Measurements from ENCODE around the gene VPS51.

Gene VPS51

DNA sequence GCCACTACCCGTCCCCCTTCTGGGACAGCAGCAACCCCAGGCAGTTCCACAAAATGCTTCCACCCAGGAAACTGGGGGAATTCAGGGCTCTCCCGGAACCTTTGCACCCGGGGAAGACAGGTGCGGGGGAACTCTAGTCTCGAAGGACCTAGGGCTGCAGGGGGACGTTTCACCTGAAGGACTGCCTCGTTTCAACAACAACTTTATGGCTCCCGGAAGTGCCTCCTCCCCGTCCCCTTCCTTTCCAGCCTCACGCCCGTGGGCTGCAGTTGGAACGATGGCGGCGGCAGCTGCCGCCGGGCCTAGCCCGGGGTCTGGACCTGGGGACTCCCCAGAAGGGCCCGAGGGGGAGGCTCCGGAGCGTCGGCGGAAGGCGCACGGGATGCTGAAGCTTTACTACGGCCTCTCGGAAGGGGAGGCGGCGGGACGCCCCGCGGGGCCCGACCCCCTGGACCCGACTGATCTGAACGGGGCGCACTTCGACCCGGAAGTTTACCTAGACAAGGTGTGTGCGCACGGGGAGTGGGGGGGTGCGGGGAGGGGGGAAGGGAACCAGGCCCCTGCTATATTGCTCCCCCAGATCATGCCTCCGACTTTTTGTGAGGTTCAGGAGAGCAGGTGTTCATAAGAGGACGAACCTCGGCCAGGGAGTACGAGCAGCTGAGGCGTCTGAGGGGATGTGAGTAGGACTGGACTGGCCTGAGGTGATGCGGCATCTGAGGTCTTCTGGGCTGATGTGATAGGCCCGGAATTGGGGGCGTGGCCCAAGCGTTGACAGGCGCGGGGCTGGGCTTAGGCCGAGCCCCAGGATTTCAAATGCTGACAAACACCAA lies at the start of gene VPS51:
VPS51 (plus strand) TSS at position 241 of the 833 bp plus-strand sequence; CDS start at position 278, 37 bp downstream.
- H3K27ac ChIP-seq: peak within 1 kb of the TSS; percentile 85
- ChIA-PET POLR2A (ENCODE audit: low non-redundant PET) (interaction anchor here (1.3 kb wide), 1 partner anchor 86 kb away, joined by 3 read pairs; the partner anchor contains the start of gene CAPN1), CTCF (interaction anchor here (0.7 to 3.1 kb wide), 2 partner anchors 14 to 17 kb away, joined by 3 to 13 read pairs; no protein-coding TSS in a partner anchor)
- peak; percentile 93 for DNase-seq (ENCODE audit: low spot score)
- TF ChIP-seq, protein P1, sequence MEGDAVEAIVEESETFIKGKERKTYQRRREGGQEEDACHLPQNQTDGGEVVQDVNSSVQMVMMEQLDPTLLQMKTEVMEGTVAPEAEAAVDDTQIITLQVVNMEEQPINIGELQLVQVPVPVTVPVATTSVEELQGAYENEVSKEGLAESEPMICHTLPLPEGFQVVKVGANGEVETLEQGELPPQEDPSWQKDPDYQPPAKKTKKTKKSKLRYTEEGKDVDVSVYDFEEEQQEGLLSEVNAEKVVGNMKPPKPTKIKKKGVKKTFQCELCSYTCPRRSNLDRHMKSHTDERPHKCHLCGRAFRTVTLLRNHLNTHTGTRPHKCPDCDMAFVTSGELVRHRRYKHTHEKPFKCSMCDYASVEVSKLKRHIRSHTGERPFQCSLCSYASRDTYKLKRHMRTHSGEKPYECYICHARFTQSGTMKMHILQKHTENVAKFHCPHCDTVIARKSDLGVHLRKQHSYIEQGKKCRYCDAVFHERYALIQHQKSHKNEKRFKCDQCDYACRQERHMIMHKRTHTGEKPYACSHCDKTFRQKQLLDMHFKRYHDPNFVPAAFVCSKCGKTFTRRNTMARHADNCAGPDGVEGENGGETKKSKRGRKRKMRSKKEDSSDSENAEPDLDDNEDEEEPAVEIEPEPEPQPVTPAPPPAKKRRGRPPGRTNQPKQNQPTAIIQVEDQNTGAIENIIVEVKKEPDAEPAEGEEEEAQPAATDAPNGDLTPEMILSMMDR (conservative IDR thresholded peaks at IDR 0.05; ENCODE audit: low read depth): no peak

DNA sequence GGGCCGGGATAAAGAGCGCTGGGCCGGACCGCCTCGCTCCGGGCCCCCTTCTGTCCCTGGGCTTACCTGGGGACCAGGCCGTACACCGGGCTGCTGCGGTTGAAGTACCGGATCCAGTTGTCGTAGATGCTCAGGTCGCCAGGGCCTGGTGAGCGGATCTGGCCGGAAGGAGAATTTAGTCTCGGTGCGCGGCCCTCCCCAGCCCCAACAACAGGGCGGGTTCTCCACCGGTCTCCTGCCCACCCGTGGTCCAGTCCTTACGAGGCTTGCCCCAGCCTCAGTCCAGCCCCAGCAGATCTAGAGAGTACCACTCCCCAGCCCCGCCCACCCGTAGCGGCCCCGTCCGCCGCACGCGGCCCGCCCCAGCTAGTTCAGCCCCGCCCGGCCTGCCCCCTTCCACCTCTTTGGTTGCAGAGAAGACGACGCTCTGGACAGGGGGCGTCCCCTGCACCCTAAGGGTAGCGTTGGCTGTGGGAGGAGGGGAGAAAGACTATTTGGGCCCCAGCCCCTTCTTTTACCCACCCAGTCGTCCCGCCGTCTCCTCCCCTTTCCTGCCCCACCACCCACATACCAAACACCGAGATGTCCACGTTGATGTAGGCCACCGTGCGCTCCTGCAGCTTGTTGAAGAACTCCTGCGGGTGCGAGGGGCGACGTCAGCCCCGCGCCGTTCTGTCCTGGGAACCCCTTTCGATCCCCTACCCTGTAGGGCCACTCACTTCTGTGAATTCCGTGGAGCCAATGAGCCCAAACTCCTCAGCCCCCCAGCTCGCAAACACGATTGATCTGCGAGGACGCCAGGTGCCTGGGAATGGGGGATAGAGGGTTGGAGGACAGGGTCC lies 48.2 kb upstream of the VPS51 start:
- DNase-seq (ENCODE audit: low spot score): no peak
- H3K27ac ChIP-seq: peak overlapping the region; percentile 97
- ChIA-PET CTCF (no interaction called here), POLR2A (ENCODE audit: low non-redundant PET) (no interaction called here)
- TF ChIP-seq, protein P1 (conservative IDR thresholded peaks at IDR 0.05; ENCODE audit: low read depth): no peak

DNA sequence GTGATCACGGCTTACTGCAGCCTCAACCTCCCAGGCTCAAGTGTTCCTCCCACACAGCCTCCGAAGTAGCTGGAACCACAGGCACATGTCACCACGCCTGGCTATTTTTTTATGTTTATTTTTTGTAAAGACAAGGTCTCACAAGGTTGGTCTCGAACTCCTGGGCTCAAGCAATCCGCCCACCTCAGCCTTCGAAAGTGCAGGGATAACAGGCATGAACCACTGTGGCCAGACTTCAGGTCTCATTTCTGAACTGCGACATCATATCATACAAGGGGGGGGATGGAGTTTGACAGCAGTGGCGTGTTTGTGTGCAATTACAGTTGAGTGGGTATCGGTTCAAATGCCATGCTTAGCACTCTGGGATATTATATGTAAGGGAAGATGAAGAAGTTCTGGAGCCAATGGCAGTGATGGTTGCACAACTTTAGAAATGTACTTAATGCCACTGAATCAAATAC lies 44.6 kb upstream of the VPS51 start:
- CTCF ChIA-PET: interaction anchor here (0.7 kb wide), 1 partner anchor 102 kb away, joined by 3 read pairs; no protein-coding TSS in a partner anchor
- no peak overlapping the region for H3K27ac ChIP-seq
- POLR2A ChIA-PET (ENCODE audit: low non-redundant PET): no interaction called here
- DNase-seq (ENCODE audit: low spot score): no peak
- TF ChIP-seq, protein P1 (conservative IDR thresholded peaks at IDR 0.05; ENCODE audit: low read depth): no peak

DNA sequence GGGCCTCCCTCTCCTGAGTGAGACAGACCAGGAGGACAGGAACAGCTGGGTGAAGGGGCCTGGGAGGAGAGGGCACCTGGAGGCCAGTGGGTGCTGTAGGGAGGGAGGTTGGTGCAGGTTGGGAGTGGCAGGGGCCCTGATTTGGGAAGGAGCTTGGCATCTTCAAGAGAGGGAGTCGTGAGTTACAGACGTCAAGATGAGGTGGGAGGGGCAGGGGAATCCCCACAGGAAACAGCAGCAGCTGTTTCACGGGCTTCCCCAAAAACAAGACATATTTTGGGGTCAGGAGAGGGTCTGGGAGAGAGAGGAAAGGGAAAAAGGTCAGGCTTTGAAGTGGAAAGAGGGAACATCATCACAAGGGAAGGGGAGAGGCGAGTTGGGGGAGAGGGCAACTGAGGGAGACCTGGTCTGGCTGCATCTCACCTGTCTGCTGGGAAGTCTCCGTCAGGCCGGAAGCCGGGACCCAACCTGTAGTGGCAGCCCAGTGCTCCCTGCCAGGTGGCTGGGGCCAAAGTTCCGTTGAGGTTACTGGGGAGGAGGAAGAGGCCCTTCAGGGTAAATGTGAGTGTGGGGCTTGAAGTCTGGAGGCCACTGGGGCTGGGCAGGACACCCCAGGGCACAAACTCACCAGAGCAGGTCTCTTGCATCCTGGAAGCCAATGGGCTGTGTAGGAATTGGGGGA lies 42.0 kb upstream of the VPS51 start:
- no peak overlapping the region for H3K27ac ChIP-seq
- DNase-seq (ENCODE audit: low spot score): no peak
- ChIA-PET CTCF (no interaction called here), POLR2A (ENCODE audit: low non-redundant PET) (no interaction called here)
- TF ChIP-seq, protein P1 (conservative IDR thresholded peaks at IDR 0.05; ENCODE audit: low read depth): no peak

DNA sequence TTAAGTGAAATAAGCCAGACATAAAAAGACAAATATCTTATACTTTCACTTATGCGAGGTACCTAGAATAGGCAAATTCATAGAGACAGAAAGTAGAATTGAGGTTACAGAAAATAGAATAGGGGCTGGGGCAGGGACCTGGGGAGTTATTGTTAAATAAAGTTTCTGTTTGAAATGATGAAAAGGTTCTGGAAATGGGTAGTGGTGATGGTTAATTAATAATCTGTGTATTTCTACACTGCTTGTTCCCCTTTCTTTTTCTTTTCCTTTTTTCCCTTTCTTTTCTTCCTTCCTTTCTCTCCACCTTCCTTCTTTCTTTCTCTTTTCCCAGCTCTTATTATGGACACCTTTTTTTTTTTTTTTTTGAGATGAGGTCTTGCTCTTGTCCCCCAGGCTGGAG lies 40.5 kb upstream of the VPS51 start:
- CTCF ChIA-PET: no interaction called here
- H3K27ac ChIP-seq: no peak overlapping the region
- DNase-seq (ENCODE audit: low spot score): no peak
- POLR2A ChIA-PET (ENCODE audit: low non-redundant PET): no interaction called here
- TF ChIP-seq, protein P1 (conservative IDR thresholded peaks at IDR 0.05; ENCODE audit: low read depth): no peak

DNA sequence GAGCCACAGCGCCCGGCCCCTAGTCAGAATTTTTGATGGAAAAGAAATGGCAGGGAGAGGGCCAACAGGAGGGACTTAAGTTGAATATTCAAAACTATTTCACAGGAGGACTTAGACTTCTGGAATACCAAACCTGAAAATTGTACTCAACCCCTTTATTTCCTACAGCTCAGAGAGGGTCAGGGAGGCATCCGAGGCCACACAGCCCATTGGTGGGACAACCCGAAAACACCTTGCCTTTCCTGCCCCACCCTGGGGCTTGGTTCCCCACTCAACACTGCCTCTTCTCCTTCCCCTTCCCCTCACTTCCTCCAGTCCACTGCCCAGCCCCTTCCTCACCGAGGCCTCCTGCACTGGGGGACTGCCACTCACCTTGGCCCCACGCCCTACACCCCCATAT lies 39.0 kb upstream of the VPS51 start:
- ChIA-PET CTCF (interaction anchor here (0.9 kb wide), 1 partner anchor 19 kb away, joined by 3 read pairs; no protein-coding TSS in a partner anchor), POLR2A (ENCODE audit: low non-redundant PET) (no interaction called here)
- H3K27ac ChIP-seq: no peak overlapping the region
- DNase-seq (ENCODE audit: low spot score): no peak
- TF ChIP-seq, protein P1 (conservative IDR thresholded peaks at IDR 0.05; ENCODE audit: low read depth): no peak
